IPS-15b (cell line): ENCODE results near the gene HTRA1.

ENCODE experiments used
- H3K27me3 ChIP-seq: one replicate; pipeline ENCODE4 v1.6.1; 2013; ENCODE audit warnings: low read length; ENCODE audit not compliant: control insufficient read depth, insufficient read depth
- H3K36me3 ChIP-seq: one replicate; pipeline ENCODE4 v1.6.1; 2013; ENCODE audit warnings: low read length; ENCODE audit not compliant: control insufficient read depth, insufficient read depth
- H3K4me1 ChIP-seq: one replicate; pipeline ENCODE4 v1.6.1; 2013; ENCODE audit warnings: mild to moderate bottlenecking, low read length; ENCODE audit not compliant: control insufficient read depth, insufficient read depth
- H3K4me3 ChIP-seq: one replicate; pipeline ENCODE4 v1.5.1; 2013; ENCODE audit warnings: low read depth, low read length
- H3K9ac ChIP-seq: one replicate; pipeline ENCODE4 v1.6.1; 2013; ENCODE audit warnings: low read depth, mild to moderate bottlenecking, low read length
- H3K9me3 ChIP-seq: one replicate; pipeline ENCODE4 v1.6.1; 2013; ENCODE audit warnings: mild to moderate bottlenecking, low read length; ENCODE audit not compliant: control insufficient read depth, insufficient read depth

HTRA1 gene

GRCh38 chr10:122515588-122516231, 54.4 kb downstream of the HTRA1 start:
- Histone ChIP-seq H3K9me3 (no peaks in the 10 kb centered on the region), H3K4me1 (no peaks in the 10 kb centered on the region), H3K36me3 (no peaks in the 10 kb centered on the region), H3K27me3 (no peaks in the 10 kb centered on the region), H3K4me3 (no peak overlapping the region), H3K9ac (no peak overlapping the region)

DNA sequence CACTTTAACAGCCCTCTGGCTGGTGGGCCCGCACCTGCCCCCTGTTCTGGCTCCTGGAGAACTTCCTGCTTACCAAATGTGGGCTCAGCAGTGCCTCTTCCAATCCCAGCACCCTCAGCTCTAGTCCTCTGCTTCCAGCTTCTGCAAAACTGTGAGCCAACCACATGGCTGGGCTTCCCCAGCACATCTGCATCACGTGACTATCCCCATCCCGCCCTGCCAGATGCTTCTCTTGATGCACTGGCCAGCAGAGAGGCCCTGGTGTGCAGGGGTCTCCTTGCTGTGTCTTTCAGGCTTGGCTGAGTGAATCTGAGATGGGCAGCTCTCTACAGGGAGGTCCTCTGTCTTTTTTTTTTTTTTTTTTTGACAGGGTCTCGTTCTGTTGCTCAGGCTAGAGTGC, 55.4 kb downstream of the HTRA1 start:
- Histone ChIP-seq H3K4me3 (no peak overlapping the region), H3K27me3 (no peaks in the 10 kb centered on the region), H3K4me1 (no peaks in the 10 kb centered on the region), H3K9me3 (no peaks in the 10 kb centered on the region), H3K36me3 (no peaks in the 10 kb centered on the region), H3K9ac (no peak overlapping the region)

GRCh38 chr10:122519144-122519543, 57.8 kb downstream of the HTRA1 start:
- Histone ChIP-seq H3K27me3 (no peaks in the 10 kb centered on the region), H3K36me3 (no peaks in the 10 kb centered on the region), H3K4me3 (no peak overlapping the region), H3K9ac (no peak overlapping the region), H3K4me1 (no peaks in the 10 kb centered on the region), H3K9me3 (no peaks in the 10 kb centered on the region)

DNA sequence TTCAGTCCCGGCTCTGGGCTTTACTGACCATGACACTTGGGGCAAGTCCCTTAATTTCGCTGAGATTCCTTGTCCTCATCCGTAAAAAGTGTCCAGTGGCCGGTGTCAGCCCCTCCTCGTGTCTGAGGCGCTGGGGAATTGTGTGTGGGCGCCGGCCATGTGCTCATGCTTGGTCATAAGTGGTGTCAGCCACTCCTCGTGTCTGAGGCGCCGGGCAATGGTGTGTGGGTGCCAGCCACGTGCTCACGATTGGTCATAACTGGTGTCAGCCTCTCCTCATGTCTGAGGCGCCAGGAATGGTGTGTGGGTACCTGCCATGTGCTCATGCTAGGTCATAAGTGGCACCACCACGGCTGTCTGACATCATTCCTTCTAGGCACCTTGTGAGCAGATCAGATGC, 58.5 kb downstream of the HTRA1 start:
- Histone ChIP-seq H3K4me1 (no peaks in the 10 kb centered on the region), H3K27me3 (no peaks in the 10 kb centered on the region), H3K9ac (no peak overlapping the region), H3K9me3 (no peaks in the 10 kb centered on the region), H3K4me3 (no peak overlapping the region), H3K36me3 (no peaks in the 10 kb centered on the region)

DNA sequence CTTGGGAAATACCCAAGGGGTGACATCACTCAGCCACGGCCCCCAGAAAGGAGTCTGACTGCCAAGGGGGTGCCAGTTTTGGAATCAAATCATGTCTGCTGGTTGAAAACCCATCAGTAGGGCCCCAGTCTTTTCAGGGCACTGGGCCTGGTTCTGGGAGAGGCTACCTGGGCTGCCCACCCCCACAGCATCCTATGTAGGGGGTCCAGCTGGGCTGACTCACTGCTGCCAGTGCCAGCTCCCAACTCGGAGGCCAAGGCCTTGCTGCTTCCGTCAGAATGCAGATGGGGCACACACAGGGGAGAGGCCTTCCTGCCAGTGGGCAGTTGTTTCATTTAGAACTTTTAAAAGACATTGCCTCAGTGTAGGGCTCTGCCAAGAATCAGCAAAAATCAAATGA, 59.7 kb downstream of the HTRA1 start:
- no peak overlapping the region for H3K4me3 ChIP-seq
- no peaks in the 10 kb centered on the region for H3K9me3 ChIP-seq
- no peaks in the 10 kb centered on the region for H3K4me1 ChIP-seq
- H3K36me3 ChIP-seq = no peaks in the 10 kb centered on the region
- no peaks in the 10 kb centered on the region for H3K27me3 ChIP-seq
- H3K9ac ChIP-seq = no peak overlapping the region

DNA sequence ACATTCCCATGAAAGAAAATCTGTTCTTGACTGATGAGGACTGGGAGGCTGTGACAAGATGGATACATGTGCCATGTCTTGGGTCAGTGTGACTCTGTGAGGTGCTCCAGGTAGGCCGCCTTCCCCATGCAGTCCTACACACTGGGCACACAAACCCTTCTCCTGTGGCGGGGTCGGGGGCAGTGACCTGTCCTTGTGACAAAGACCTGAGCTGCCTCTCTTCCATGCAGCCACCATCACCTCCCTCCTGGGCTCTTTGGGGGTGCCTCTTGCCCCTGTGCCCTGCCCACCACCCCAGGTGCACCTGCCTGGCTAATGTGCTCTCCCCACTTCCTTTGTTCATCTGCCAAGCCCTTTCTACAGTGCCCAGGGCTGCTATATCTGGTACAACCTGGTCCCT, 63.5 kb downstream of the HTRA1 start:
- H3K4me3 ChIP-seq = no peak overlapping the region
- H3K27me3 ChIP-seq = no peaks in the 10 kb centered on the region
- no peaks in the 10 kb centered on the region for H3K9me3 ChIP-seq
- H3K9ac ChIP-seq = no peak overlapping the region
- H3K4me1 ChIP-seq = no peaks in the 10 kb centered on the region
- no peaks in the 10 kb centered on the region for H3K36me3 ChIP-seq

DNA sequence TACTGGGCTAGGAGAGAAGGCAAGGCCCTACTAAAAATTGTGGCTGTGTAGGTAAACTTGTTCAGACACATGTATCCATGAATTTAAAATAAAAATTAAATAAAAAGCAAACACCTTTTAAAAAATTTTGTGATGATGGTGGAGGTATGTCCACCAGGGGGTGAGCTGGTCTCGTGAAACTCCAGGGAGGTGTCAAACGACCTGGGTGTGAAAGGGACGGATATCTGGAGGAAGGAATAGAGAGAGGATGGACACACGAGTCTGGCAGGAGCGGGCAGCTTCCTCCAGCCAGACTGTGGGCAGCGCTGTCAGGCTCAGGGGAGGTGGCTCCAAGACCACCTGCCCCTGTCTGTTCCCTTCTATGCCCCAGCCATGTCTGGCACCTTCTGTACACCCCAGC, 64.4 kb downstream of the HTRA1 start:
- Histone ChIP-seq H3K9me3 (no peaks in the 10 kb centered on the region), H3K4me1 (no peaks in the 10 kb centered on the region), H3K4me3 (no peak overlapping the region), H3K27me3 (no peaks in the 10 kb centered on the region), H3K36me3 (no peaks in the 10 kb centered on the region), H3K9ac (no peak overlapping the region)

DNA sequence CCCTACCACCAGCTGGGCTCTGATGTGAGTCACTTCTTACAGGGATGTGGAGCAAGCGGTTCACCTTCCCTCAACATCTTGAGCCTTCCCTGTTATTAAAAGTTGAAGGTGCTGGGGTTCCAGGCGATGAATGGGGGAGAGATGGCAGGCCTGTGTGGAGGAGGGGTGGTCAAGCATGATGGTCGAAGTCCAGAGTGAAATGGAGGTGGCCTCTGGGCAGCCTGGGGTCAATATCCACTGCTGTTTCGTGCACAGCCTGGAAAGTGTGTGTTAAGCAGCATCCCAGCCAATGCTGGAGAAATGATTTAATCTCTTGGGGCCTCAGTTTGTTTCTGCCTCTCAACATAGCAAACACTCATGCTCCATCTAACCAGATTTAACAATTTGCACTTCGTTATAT, 65.5 kb downstream of the HTRA1 start:
- H3K36me3 ChIP-seq = no peaks in the 10 kb centered on the region
- H3K4me3 ChIP-seq = no peak overlapping the region
- H3K27me3 ChIP-seq = no peaks in the 10 kb centered on the region
- H3K9me3 ChIP-seq = no peaks in the 10 kb centered on the region
- H3K4me1 ChIP-seq = no peaks in the 10 kb centered on the region
- no peak overlapping the region for H3K9ac ChIP-seq

GRCh38 chr10:122530177-122530576, 68.8 kb downstream of the HTRA1 start:
- Histone ChIP-seq H3K36me3 (no peaks in the 10 kb centered on the region), H3K9me3 (no peaks in the 10 kb centered on the region), H3K9ac (no peak overlapping the region), H3K4me3 (no peak overlapping the region), H3K4me1 (no peaks in the 10 kb centered on the region), H3K27me3 (no peaks in the 10 kb centered on the region)

GRCh38 chr10:122531261-122531660, 69.9 kb downstream of the HTRA1 start:
- H3K4me3 ChIP-seq = no peak overlapping the region
- H3K9ac ChIP-seq = no peak overlapping the region
- no peaks in the 10 kb centered on the region for H3K27me3 ChIP-seq
- H3K36me3 ChIP-seq = no peaks in the 10 kb centered on the region
- no peaks in the 10 kb centered on the region for H3K9me3 ChIP-seq
- H3K4me1 ChIP-seq = no peaks in the 10 kb centered on the region

GRCh38 chr10:122531939-122532338, 70.6 kb downstream of the HTRA1 start:
- no peaks in the 10 kb centered on the region for H3K27me3 ChIP-seq
- H3K4me1 ChIP-seq = no peaks in the 10 kb centered on the region
- no peaks in the 10 kb centered on the region for H3K36me3 ChIP-seq
- no peaks in the 10 kb centered on the region for H3K9me3 ChIP-seq
- no peak overlapping the region for H3K4me3 ChIP-seq
- H3K9ac ChIP-seq = no peak overlapping the region

GRCh38 chr10:122532601-122533296, 71.4 kb downstream of the HTRA1 start:
- Histone ChIP-seq H3K9me3 (no peaks in the 10 kb centered on the region), H3K4me1 (no peaks in the 10 kb centered on the region), H3K27me3 (no peaks in the 10 kb centered on the region), H3K9ac (no peak overlapping the region), H3K36me3 (no peaks in the 10 kb centered on the region), H3K4me3 (no peak overlapping the region)
